Coronary artery (tissue), 2 donors: ENCODE data around the gene SLC46A1.

Experiments
- DNase-seq: peaks from one replicate; pipeline ENCODE4 v3.0.0-alpha.2; 2017; ENCODE audit warnings: low spot score
- H3K27ac ChIP-seq, 2 donors: fragments of 200-600 bp; sonication (generic); one replicate each; pipeline ENCODE4 v1.5.1; 2016 to 2019
- H3K4me3 ChIP-seq: fragments of 200-600 bp; sonication (generic); 2 replicates; pipeline ENCODE4 v1.5.1; 2016; ENCODE audit warnings: mild to moderate bottlenecking, moderate library complexity
- TF ChIP-seq, protein P1 (sequence below): fragments of 200-600 bp; sonication (generic); IDR thresholded peaks from one replicate; pipeline ENCODE4 v1.5.1; 2019; ENCODE audit warnings: antibody characterized with exemption

The SLC46A1 gene

DNA sequence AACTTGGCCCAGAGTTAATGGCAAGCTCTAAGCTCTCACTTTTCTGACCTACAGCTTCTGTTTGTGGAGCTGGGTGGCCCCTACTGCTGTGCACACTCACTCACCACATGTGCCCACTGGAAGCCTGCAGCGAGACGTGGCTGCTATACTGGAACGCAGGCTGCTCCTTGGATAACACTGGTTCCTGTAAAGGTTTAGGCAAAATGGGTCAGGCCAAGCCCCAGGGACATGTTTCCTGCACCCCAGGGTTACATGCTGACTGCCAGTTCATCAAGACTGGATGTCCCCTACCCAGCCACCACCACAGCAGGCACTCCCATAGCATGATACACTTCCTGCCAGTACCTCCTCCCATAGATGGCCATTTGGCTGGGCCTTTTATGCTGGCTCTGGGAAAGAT, 57.0 kb downstream of the SLC46A1 start:
- DNase-seq: no peak

GRCh38 chr17:28347261-28347891, 58.6 kb downstream of the SLC46A1 start:
- Histone ChIP-seq H3K27ac (peak overlapping the region; percentile 8 to 77), H3K4me3 (no peak overlapping the region)
- TF ChIP-seq, protein P1, sequence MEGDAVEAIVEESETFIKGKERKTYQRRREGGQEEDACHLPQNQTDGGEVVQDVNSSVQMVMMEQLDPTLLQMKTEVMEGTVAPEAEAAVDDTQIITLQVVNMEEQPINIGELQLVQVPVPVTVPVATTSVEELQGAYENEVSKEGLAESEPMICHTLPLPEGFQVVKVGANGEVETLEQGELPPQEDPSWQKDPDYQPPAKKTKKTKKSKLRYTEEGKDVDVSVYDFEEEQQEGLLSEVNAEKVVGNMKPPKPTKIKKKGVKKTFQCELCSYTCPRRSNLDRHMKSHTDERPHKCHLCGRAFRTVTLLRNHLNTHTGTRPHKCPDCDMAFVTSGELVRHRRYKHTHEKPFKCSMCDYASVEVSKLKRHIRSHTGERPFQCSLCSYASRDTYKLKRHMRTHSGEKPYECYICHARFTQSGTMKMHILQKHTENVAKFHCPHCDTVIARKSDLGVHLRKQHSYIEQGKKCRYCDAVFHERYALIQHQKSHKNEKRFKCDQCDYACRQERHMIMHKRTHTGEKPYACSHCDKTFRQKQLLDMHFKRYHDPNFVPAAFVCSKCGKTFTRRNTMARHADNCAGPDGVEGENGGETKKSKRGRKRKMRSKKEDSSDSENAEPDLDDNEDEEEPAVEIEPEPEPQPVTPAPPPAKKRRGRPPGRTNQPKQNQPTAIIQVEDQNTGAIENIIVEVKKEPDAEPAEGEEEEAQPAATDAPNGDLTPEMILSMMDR: no peak
- DNase-seq: no peak

More for the DNA sequence above, 57.0 kb downstream of the SLC46A1 start:
- TF ChIP-seq, protein P1: no peak
- Histone ChIP-seq H3K27ac (no peak overlapping the region), H3K4me3 (no peak overlapping the region)

GRCh38 chr17:28346746-28347246, 59.2 kb downstream of the SLC46A1 start:
- no peak for DNase-seq
- TF ChIP-seq, protein P1: no peak
- peak overlapping the region; percentile 45 to 77 for H3K27ac ChIP-seq
- H3K4me3 ChIP-seq: no peak overlapping the region

- H3K4me3 ChIP-seq: no peak overlapping the region
- H3K27ac ChIP-seq: peak overlapping the region; percentile 45 to 77
- TF ChIP-seq, protein P1: no peak
- no peak for DNase-seq
These were observed 59.8 kb downstream of the SLC46A1 start for GRCh38 chr17:28346199-28346580.

- Histone ChIP-seq H3K4me3 (no peak overlapping the region), H3K27ac (peak overlapping the region; percentile 45 to 77)
- DNase-seq: no peak
- TF ChIP-seq, protein P1: no peak
These were observed 60.4 kb downstream of the SLC46A1 start for GRCh38 chr17:28345419-28346198.
